Iris pigment epithelial cell (primary cell): ENCODE data around the gene GPR108.
A peak's percentile ranks its signal among the peaks of the same experiment; 100 is the strongest.
"Not testable (repeated sequence)": the region's sequence is repeated elsewhere in the genome, so short reads cannot be mapped to it uniquely, and the experiment has no call there.

Experiments used
- DNase-seq: peaks from one replicate; pipeline ENCODE4 v3.0.0-alpha.2; 2011; ENCODE audit warnings: low read depth

The GPR108 gene

DNA sequence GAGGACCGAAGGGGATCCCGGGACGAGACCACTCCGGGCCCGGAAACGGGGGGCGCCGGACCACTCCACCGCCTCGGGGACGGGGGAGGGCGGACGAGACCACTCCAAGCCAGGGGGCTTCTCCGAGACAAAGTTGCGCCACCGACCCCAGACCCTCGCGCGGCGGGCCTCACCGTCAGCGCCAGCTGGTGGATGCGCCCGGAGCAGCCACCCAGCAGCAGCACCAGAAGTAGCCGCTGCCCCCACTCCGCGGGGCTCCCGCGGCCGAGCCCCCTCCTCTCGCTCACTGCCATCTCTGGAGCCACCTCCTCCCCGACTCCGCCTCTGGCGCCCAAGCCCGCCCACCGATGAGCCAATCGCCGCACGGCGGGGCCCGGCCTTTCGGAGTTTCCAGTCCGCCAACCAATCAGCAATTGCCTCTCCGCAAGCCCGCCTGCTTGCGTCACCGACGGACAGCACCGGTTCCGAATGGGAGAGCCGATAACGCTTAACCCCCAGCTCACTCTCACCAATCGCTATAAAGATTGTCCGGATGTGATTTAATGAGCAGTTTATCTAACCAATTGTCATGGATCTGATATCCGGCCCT is at the start of gene GPR108:
TSS of gene GPR108 (minus strand) at position 297 of the 589 bp plus-strand sequence. CDS start at position 293, 4 bp downstream.
- peak; percentile 100 for DNase-seq

- DNase-seq = no peak
Observed at GRCh38 chr19:6779206-6779605, 41.8 kb upstream of the GPR108 start.

- no peak for DNase-seq
Observed at GRCh38 chr19:6778386-6778785, 41.0 kb upstream of the GPR108 start.

GRCh38 chr19:6777434-6777833 is 40.1 kb upstream of the GPR108 start:
- no peak for DNase-seq

DNA sequence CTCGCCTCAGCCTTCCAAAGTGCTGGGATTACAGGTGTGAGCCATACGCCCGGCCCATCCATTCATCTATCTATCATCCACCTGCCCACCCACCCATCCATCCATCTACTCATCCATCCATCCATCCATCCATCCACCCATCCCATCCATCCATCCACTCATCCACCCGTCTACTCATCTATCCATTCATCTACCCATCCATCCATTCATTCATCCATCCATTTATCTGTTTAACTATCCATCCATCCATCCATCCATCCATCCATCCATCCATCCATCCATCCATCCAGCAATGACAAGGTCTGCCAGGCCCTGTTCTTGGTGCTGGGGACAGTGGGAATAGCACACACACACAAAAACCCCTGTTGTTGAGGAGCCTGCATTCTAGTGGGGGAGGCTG is 39.6 kb upstream of the GPR108 start:
- no peak for DNase-seq

DNA sequence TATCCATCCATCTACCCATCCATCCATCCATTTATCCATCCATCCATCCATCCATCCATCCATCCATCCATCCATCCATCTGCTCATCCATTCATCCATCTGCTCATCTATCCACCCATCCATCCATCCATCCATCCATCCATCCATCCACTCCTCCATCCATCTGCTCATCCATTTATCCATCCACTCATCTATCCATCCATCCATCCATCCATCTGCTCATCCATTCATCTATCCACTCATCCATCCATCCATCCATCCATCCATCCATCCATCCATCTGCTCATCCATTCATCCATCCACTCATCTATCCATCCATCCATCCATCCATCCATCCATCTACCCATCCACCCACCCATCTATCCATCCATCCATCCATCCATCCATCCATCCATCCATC is 38.7 kb upstream of the GPR108 start:
- DNase-seq = not testable (repeated sequence)

DNA sequence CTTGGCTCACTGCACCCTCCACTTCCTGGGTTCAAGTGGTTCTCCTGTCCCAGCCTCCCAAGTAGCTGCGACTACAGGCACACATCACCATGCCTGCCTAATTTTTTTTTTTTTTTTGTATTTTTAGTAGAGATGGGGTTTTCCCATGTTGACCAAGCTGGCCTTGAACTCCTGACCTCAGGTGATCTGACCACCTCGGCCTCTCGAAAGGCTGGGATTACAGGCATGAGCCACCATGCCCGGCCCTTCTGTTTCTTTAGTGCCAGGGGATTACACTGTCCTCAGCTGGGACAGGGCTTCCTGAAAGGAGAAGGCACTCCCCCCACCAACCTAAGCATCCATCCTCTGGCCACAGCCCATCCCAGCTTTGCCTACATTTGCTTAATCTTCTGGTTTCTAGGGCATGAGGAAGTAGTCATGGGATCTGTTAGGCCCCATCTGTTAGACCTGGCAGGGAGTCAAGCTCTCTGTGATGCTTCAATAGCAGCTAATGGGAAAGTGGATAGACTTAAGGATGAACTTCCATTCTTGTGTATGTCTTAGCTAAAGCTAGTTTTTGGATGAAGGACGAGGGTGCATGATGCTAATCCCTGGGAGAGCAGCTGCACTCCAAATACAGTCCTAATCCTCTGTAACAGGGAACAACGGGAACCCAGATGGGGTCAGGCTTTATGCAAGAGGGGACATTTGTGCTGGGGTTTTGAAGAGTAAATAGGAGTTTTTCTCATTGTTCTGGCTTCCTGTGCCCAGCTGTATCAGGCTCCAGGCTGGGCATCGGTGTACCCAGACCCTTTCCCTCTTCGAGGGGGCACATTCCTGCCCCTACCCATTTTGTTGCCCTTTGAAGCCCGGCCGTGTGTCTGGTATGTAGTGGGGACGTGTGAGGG is 37.7 kb upstream of the GPR108 start:
- DNase-seq = peak; percentile 34

DNA sequence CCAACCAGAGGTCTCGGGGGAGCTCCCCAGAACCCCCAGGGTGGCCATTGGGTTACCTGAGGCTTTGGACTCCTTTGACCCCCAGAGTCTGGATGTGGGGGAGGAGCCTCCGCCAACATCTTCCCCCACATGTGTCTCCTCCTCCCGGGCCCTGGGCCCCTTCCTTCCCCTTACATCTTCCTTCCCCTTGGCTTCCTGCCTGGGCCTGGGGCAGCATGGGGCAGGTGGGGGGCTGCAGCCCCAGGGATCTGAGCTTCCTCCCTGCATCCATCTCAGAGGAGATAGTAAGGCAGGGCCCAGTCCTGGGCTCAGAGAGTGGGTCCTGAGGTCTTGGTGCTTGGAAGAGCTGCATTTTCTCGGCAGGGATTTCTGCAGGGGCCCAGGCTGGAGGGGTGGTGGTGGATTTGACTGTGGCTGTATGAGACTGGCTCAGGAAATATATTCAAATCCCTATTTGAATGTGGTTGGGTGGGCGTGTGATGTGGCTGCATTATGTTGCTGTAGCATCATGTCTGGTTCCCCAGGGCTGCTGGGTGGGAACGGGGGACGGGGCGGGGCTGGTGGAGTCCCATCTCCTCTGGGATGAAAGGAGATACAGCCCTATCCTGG is 36.0 kb upstream of the GPR108 start:
- no peak for DNase-seq

DNA sequence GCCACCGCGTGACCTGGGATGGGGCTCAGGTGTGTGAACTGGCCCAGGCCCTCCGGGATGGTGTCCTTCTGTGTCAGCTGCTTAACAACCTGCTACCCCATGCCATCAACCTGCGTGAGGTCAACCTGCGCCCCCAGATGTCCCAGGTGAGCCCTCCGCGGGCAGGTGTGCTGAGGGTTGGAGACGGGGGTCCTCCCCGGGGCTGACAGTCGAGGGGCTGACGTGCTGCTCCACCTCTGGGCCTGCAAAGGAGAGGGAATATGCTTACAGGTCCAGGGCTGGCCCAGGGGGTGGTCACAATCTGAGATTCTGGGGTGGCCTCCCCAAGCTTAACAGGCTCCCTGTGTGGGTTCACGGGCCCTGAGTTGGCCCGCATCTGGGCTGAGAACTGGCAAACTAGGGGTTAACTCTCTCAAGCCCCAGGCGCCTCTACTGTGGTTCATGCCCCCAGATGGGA is 35.5 kb upstream of the GPR108 start:
- DNase-seq = no peak

- no peak for DNase-seq
Observed at GRCh38 chr19:6772028-6772865, 34.9 kb upstream of the GPR108 start, which contains the start of gene VAV1. TSS of gene VAV1 (plus strand) at chr19:6772708. CDS start at chr19:6772808, 100 bp downstream.

DNA sequence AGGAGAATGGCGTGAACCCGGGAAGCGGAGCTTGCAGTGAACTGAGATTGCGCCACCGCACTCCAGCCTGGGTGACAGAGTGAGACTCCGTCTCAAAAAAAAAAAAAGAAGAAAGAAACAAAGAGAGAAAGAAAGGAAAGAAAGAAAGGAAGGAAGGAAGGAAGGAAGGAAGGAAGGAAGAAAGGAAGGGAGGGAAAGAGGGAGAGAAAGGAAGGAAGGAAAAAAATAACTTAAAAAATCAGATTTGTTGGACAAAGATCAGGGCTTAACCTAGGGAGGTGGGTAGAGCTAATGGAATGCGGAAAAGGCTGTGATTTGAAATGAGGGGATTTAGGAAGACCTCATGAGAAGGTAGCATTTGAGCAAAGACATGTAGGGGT is 34.3 kb upstream of the GPR108 start:
- DNase-seq = not testable (repeated sequence)

DNA sequence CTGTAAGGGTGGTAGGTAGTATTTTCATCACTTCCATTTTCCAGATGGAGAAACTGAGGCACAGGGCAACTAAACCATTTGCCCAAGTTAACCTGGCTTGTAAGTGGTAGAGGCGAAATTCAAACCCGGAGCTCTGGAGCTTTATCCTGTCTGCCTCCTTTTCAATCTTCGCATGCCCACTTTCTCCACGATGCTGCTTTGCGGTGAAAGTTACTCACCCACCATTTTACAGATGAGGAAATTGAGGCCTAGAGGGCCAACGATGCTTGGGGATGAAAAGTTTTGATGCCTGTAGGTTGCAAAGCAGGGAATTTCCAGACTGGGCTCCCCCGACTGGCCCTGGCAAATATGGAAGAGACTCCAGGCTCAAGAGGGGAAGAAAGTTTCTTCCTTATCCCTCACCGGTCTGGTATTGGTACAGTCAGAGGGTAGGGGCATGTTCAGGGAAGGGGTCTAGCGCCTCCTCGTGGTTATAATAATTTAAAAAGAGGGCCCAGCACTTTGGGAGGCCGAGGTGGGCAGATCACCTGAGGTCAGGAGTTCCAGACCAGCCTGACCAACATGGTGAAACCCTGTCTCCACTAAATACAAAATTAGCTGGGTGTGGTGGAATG is 31.7 kb upstream of the GPR108 start:
- DNase-seq = no peak

- DNase-seq = no peak
Observed at GRCh38 chr19:6768236-6768785, 30.9 kb upstream of the GPR108 start.

- DNase-seq = peak; percentile 35
Observed at GRCh38 chr19:6767357-6768235, 30.2 kb upstream of the GPR108 start, which contains the start of gene SH2D3A. TSS of gene SH2D3A (minus strand) at chr19:6767435. CDS start at chr19:6763748, 3,687 bp downstream.

DNA sequence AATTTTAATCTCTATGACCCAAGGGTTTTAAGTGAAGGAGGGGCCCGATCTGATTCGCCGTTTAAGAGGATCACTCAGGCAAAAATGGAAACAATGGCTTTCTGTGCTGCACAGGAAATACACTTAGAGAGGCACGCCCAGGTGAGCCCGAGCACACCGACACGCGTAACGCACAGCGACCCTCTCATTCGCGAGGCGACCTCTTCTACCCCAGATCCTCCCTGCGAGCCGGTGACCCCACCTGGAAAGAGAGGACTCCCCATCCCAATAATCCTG is 29.6 kb upstream of the GPR108 start:
- no peak for DNase-seq

GRCh38 chr19:6766357-6767080 is 29.1 kb upstream of the GPR108 start:
- no peak for DNase-seq

DNA sequence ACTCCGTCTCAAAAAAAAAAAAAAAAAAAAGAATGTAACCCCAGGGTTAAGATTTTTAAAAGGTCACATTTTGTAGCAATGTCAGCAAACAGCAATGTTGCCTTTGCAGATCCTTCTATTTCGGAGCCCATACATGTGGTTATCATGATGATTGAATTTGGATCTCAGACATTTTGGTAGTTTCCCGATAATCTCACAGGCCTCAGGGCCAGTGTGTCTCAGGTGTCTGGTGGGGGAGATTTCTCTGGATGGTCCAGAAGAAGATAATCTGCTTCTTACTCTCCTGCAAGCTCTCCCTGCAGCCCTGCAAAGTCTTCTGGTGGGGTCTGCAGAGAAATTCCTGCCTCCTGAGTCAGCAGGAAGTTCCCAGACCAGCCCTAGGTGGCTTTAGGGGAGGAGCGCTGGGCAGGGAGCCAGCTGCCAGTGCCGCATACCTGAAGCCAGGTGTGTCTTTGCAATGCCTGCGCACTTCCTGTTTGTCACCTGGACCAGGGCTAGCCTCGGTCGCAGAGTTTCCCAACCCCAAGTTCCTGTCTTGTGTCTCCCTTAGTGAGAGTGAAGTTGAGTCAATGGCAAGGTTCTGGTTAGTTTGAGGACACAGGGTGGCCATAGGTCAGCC is 28.5 kb upstream of the GPR108 start:
- DNase-seq = no peak

- DNase-seq = not testable (repeated sequence)
Observed at GRCh38 chr19:6762253-6762797, 24.9 kb upstream of the GPR108 start.
